ENCODE data around the gene TMEM86B.

TMEM86B gene

DNA sequence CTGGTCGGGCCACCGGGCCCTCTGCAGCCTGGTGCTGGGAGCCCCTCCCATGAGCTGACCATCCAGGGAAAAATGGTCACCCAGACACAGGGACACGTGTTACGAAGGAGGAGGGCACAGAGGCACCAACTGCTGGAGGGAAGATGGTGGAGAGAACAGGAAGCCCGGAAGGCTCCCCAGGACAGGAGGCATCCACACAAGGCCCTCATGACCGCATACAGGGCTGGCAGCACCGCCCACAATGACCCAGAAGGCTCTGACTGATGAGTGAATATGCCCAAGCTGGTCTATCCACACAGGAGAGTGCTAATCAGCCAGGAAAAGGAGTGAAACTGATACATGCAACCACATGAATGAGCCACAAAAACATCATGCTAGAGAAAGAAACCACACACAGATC is 14.0 kb upstream of the TMEM86B start:
- Histone ChIP-seq H3K9me3 (no peaks in the 10 kb centered on the region), H3K27ac (no peak overlapping the region), H3K9ac (no peak overlapping the region), H3K4me3 (no peak overlapping the region), H3K27me3 (no peaks in the 10 kb centered on the region), H3K4me2 (no peak overlapping the region), H3K36me3 (peaks cover 99% of the 10 kb centered on the region), H3K4me1 (peaks cover 9% of the 10 kb centered on the region), H4K20me1 (peaks cover 98% of the 10 kb centered on the region)
- TF ChIP-seq Cebpa-rat (IDR thresholded peaks at IDR 0.05): no peak

DNA sequence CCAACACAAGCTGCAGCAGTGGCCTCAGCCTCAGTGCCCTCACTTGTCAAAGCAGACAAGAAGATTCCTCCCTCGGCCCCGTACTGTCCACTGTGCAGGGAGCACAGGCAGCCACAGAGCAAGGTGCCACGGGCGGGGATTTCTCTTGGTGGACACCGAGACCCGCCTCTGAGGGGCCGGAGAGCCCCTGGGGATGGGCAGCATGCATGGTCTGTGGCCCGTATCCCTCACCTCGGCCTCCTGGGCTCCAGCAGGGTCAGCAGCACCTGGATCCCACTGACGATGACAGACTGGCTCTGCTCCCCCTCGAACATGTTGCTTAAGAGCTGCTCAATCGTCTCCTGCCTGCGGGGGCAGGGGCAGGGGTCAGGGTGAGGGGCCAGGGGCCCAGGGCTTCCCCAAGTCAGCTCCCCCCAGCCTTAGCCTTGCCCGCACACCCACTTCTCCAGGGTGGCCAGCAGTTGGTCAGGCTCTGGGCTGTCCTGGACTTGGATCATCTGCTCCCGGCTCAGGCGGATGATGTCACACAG is 13.4 kb upstream of the TMEM86B start:
- Histone ChIP-seq H4K20me1 (peaks cover 98% of the 10 kb centered on the region), H3K27me3 (no peaks in the 10 kb centered on the region), H3K27ac (no peak overlapping the region), H3K4me2 (no peak overlapping the region), H3K9ac (no peak overlapping the region), H3K4me1 (peaks cover 4% of the 10 kb centered on the region), H3K36me3 (peaks cover 99% of the 10 kb centered on the region), H3K9me3 (no peaks in the 10 kb centered on the region), H3K4me3 (no peak overlapping the region)
- no peak for TF ChIP-seq Cebpa-rat (IDR thresholded peaks at IDR 0.05)

DNA sequence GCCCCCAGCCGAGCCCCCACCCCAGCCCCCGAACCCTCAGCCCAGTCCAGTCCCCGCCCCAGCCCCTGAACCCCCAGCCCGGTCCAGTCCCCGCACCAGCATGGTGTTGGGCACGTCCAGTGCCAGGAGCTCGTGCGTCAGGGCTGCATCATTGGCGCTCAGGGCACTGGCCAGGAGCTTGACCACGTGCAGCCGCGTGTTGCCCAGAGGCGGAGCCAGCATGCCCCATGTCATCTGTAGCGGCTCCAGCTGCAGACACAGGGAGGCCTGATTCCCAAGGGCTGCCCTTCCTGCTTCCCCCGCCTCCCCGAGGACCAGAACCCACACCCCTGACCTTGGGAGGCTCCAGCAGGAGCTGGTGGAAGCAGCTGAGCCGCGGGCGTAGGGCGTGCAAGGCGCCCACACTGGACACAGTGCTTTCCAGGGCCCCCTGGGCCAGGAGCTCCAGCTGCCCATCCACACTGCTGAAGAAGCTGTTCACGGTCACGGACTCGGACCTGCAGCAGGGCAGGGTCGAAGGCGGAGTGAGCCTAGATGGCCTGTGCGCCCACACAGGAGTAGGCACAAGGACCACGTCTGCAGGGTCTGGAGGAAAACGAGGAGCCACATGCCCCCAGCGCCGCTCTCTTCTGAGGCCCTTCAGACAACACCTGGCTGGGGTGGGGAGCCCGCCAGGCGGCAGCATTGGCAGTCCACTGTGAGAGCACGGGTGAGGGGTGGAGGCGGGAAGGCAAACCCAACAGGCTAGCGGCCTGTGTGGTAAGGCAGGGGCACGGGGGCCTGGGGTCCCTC is 12.8 kb upstream of the TMEM86B start:
- Histone ChIP-seq H3K4me3 (no peak overlapping the region), H3K9me3 (no peaks in the 10 kb centered on the region), H3K27ac (no peak overlapping the region), H3K9ac (no peak overlapping the region), H3K4me2 (no peak overlapping the region), H3K27me3 (no peaks in the 10 kb centered on the region), H3K4me1 (no peaks in the 10 kb centered on the region), H3K36me3 (peaks cover 99% of the 10 kb centered on the region), H4K20me1 (peaks cover 98% of the 10 kb centered on the region)
- no peak for TF ChIP-seq Cebpa-rat (IDR thresholded peaks at IDR 0.05)

DNA sequence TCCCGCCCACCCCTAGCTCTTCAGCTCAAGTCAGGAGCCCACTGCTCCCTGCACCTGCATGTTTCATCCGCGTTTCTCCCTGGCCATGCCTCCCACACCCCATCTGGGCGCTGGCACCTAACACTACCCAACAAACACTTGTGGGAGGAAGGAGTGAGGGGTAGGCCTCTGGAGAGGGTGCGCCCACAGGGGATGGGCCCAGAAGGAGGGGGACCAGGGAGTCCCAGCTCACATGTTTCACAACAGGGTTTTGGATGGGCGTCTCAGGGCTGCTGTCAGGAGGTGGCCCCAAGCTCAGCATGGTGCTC is 12.1 kb upstream of the TMEM86B start:
- H3K27ac ChIP-seq: no peak overlapping the region
- no peak overlapping the region for H3K4me2 ChIP-seq
- peaks cover 98% of the 10 kb centered on the region for H4K20me1 ChIP-seq
- H3K36me3 ChIP-seq: peaks cover 99% of the 10 kb centered on the region
- no peaks in the 10 kb centered on the region for H3K4me1 ChIP-seq
- TF ChIP-seq Cebpa-rat (IDR thresholded peaks at IDR 0.05): no peak
- H3K27me3 ChIP-seq: no peaks in the 10 kb centered on the region
- no peak overlapping the region for H3K9ac ChIP-seq
- H3K4me3 ChIP-seq: no peak overlapping the region
- H3K9me3 ChIP-seq: no peaks in the 10 kb centered on the region

DNA sequence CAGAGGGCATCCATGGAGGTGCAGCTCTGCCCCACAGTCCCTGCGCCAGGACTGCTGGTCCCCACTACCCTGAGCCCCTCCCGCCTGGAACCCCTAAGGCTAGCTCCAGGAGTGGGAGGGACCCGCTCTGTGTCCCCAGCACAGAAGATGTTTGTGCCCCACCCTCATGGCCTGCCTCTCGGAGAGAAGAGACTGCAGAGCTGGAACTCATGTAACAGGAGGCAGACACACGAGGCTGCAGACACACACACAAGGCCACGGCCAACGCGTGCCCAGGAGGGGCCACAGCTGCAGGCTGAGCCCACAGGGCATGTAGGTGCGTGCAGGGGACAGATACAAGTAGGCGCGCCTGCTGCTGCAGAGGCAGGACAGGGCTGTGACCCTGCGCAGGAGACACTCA is 10.4 kb upstream of the TMEM86B start:
- no peaks in the 10 kb centered on the region for H3K9me3 ChIP-seq

DNA sequence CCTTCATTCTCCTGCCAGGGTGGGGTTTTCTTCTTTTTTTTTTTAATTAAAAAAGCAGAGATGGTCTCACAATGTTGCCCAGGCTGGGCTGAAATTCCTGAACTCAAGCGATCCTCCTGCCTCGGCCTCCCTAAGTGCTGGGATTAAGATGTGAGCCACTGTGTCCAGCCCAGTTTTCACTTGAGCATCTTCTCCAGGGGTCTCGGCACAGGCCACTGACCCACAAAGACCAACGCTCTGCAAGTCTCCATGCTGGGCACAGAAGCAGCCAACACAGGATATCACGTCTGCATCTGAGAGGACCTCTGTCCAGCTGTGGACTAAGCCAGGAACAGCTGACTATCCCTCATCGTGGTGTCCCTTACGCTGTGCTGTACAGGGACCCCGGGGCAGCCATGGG is 9.5 kb upstream of the TMEM86B start:
- no peaks in the 10 kb centered on the region for H3K9me3 ChIP-seq
- H3K4me3 ChIP-seq: no peak overlapping the region
- H3K36me3 ChIP-seq: peaks cover 99% of the 10 kb centered on the region
- peaks cover 98% of the 10 kb centered on the region for H4K20me1 ChIP-seq
- no peak for TF ChIP-seq Cebpa-rat (IDR thresholded peaks at IDR 0.05)
- no peaks in the 10 kb centered on the region for H3K4me1 ChIP-seq
- no peak overlapping the region for H3K9ac ChIP-seq
- no peak overlapping the region for H3K27ac ChIP-seq
- H3K4me2 ChIP-seq: no peak overlapping the region
- H3K27me3 ChIP-seq: no peaks in the 10 kb centered on the region

More for the DNA sequence above, 10.4 kb upstream of the TMEM86B start:
- Histone ChIP-seq H3K36me3 (peaks cover 99% of the 10 kb centered on the region), H3K9ac (no peak overlapping the region), H3K4me2 (no peak overlapping the region), H3K27ac (no peak overlapping the region), H4K20me1 (peaks cover 98% of the 10 kb centered on the region), H3K27me3 (no peaks in the 10 kb centered on the region), H3K4me1 (no peaks in the 10 kb centered on the region), H3K4me3 (no peak overlapping the region)
- no peak for TF ChIP-seq Cebpa-rat (IDR thresholded peaks at IDR 0.05)

DNA sequence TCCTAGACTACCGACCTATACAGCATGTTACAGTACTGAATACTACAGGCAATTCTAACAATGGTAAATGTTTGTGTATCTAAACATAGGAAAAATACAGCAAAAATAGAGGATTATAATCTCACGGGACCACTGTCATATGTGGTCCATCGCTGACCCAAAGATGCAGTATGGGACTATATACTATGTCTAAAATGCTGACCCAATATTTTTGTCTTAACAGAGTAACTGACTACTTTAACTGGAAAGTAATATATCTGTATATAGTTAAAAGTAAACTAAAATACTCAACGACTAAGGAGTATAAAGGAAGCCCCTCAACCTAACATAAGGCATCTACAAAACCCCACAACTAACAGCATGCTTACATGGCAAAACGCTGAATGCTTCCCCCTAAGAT is 4.4 kb upstream of the TMEM86B start:
- Histone ChIP-seq H3K4me1 (no peaks in the 10 kb centered on the region), H3K4me3 (no peak overlapping the region), H3K36me3 (peaks cover 99% of the 10 kb centered on the region), H3K27ac (no peak overlapping the region), H3K9ac (no peak overlapping the region), H4K20me1 (peaks cover 99% of the 10 kb centered on the region), H3K4me2 (no peak overlapping the region), H3K9me3 (no peaks in the 10 kb centered on the region), H3K27me3 (no peaks in the 10 kb centered on the region)
- TF ChIP-seq Cebpa-rat (IDR thresholded peaks at IDR 0.05): no peak

DNA sequence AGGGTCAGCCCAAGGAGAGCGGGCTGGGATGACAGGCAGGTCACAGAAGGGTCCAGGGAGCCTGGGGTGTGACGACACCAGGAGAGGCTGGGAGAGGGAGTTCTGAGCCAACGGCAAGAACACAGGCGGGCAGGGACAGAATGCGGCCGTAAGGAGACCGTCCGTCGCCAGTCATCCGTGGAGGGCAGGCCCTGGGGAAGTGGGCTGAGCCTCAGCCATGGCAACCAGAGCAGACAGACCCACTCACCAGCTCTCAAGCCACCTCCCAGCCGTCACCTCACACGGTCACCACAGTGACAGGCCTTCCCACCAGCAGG is 3.7 kb upstream of the TMEM86B start:
- Histone ChIP-seq H3K9ac (no peak overlapping the region), H3K4me3 (no peak overlapping the region), H3K36me3 (peaks cover 99% of the 10 kb centered on the region), H3K9me3 (no peaks in the 10 kb centered on the region), H4K20me1 (peaks cover 99% of the 10 kb centered on the region), H3K4me1 (no peaks in the 10 kb centered on the region), H3K27me3 (no peaks in the 10 kb centered on the region), H3K4me2 (no peak overlapping the region), H3K27ac (no peak overlapping the region)
- TF ChIP-seq Cebpa-rat (IDR thresholded peaks at IDR 0.05): no peak

DNA sequence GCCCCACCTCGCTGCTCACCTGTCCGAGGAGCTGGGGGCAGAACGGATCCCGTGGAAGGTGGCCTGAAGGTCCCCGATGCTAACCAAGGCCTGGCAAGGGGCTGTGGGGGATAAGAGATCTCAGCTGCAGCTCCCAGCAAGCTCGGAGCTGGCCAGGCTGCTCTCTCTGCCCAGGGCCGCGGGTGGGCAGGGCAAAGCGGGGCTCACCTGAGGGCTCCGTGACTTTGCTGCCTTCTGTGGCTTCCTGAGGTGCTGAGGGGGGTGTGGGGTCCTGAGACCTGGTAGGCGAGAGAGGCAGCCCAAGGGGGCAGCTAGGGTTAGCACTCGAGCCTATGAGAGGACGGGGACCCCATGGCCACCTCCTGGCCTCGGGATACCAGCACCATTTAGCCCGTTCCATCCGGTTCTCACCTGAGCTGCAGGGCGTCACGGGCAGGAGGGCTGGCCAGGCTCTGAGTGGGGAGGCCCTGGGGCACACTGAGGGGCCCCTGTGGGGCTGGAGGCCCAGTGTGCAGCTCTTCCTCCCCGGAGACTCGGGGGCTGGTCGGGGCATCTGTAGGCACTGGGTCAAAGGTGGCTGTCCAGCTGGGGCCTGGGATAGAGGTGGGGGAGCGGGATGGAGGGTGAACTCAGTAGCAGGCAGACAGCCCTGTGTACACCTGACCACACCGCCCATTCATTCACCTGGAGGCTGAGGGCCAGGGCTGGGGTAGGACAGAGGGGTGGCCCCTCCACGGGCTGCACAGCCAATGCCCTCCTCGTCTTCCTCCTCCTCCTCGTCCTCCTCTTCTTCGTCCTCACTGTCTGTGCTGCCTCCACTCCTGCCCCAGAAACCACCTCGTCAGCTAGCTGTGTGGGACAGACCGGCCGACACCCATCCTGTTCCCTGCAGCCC is 3.1 kb upstream of the TMEM86B start:
- Histone ChIP-seq H3K27ac (no peak overlapping the region), H3K27me3 (no peaks in the 10 kb centered on the region), H3K9ac (no peak overlapping the region), H3K36me3 (peaks cover 99% of the 10 kb centered on the region), H3K4me3 (no peak overlapping the region), H4K20me1 (peaks cover 99% of the 10 kb centered on the region), H3K4me1 (no peaks in the 10 kb centered on the region), H3K9me3 (no peaks in the 10 kb centered on the region), H3K4me2 (no peak overlapping the region)
- TF ChIP-seq Cebpa-rat (IDR thresholded peaks at IDR 0.05): no peak

DNA sequence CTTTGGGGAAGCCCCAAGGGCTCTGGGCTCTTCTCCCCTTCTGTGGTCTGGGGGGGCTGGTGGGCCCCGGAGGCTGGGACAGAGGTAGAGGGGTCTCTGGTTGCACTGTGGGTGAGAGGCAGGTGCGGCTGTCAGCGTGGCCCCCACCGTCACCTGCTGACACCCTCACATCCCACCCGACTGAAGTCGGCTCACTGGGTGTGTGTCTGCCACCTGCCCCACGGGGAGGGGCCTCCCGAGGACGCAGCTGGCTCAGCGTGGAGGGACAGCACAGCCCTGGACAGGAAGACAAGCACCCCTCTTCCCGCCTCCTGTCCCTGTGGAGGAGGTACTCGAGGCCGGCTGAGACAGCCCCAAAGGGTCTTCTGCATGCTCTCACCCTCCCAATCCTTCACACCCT is 2.2 kb upstream of the TMEM86B start:
- H3K27ac ChIP-seq: no peak overlapping the region
- TF ChIP-seq Cebpa-rat (IDR thresholded peaks at IDR 0.05): no peak
- H3K4me2 ChIP-seq: no peak overlapping the region
- H3K9me3 ChIP-seq: no peaks in the 10 kb centered on the region
- no peaks in the 10 kb centered on the region for H3K27me3 ChIP-seq
- peaks cover 99% of the 10 kb centered on the region for H4K20me1 ChIP-seq
- H3K4me3 ChIP-seq: no peak overlapping the region
- no peak overlapping the region for H3K9ac ChIP-seq
- peaks cover 99% of the 10 kb centered on the region for H3K36me3 ChIP-seq
- H3K4me1 ChIP-seq: no peaks in the 10 kb centered on the region

Measured in BLaER1 (cell line).